ENCODE measurements around the gene SIX1. TPM values are rescaled to one million over a fixed set of nuclear protein-coding genes. Genes with fewer than 3 reads are reported as not detected.

The SIX1 gene
- total and polyA plus RNA-seq, 2 of the 13 experiments (the other 11 are each of a cell fraction or from before 2014, with no cell fraction given), result 1.7 to 6.5 TPM

DNA sequence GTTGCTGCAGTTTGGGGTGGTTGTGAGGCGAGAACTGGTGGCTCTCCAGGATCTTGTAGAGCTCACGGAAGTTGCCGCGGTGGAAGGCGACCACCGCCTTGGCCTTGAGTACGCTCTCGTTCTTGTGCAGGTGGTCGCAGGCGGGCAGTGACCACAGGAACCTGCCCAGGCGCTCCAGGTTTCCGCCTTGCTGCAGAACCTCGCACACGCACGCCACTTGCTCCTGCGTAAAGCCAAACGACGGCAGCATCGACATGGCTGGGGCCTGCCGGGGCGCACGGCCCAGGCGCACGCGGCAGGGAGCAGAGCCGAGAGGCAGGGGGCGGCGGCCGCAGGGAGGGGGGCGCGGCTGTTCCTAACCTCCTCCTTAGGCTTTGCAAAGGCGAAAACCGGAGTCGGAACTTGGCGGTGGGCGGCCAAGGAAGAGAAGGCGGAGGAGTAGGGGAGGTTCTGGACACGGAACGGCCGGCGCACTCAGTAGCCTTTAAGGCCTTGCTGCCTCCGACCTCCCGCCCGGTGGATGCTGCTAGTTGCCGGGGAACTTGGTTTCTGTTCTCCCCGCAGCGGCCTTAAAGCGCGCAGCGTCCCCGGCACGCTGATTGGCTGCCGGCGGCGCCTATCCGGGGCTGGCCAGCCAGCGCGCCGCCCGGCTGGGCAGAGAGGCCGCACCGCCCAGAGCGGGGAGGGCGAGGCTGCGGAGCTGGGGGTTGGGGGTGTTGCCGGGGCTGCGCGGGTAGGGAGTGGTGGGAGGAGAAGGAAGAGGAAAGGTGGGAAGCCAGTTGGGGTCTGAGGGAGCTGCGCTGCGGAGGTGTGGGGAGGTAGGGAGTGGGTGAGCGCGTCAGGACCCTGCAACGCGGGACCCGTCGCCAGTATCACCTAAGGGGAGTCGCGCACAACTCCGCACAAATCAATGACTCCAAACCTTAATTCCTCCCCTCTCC, at the start of gene SIX1 (continued):
- TF ChIP-seq, protein P1, sequence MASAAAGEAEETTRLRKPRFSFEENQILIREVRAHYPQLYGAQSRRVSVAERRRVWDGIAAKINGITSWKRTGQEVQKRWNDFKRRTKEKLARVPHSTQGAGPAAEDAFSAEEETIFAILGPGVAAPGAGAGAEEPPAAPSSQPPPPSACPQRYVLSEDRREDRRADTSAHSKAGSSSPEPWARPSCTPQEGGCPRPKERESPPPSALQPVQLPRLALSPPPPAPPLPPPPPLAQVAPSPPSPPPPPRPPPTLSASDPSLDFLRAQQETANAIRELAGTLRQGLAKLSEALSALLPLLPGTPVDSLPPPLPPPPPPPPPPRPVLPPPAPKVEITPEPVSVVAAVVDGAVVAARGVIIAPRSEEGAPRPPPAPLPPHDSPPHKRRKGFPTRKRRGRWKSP (CRISPR knock-in tag; IDR thresholded peaks at IDR 0.05), result peak; percentile 77; the same call in 1 of the 2 replicates
- peak; percentile 81; the same call in 1 of the 2 replicates for TF ChIP-seq SATB2 (CRISPR knock-in tag; IDR thresholded peaks at IDR 0.05)
- no peak for TF ChIP-seq PPARG (CRISPR knock-in tag; conservative IDR thresholded peaks at IDR 0.05)
- TF ChIP-seq, protein P2, sequence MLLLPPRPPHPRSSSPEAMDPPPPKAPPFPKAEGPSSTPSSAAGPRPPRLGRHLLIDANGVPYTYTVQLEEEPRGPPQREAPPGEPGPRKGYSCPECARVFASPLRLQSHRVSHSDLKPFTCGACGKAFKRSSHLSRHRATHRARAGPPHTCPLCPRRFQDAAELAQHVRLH (CRISPR knock-in tag; IDR thresholded peaks at IDR 0.05; ENCODE audit: borderline replicate concordance, low read depth), result peak; percentile 61; the same call in 1 of the 2 replicates
- TF ChIP-seq, protein P3, sequence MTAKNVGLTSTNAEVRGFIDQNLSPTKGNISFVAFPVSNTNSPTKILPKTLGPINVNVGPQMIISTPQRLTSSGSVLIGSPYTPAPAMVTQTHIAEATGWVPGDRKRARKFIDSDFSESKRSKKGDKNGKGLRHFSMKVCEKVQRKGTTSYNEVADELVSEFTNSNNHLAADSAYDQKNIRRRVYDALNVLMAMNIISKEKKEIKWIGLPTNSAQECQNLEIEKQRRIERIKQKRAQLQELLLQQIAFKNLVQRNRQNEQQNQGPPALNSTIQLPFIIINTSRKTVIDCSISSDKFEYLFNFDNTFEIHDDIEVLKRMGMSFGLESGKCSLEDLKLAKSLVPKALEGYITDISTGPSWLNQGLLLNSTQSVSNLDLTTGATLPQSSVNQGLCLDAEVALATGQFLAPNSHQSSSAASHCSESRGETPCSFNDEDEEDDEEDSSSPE (CRISPR knock-in tag; IDR thresholded peaks at IDR 0.05), result peak; percentile 73
- TF ChIP-seq TBX2 (CRISPR knock-in tag; IDR thresholded peaks at IDR 0.05; ENCODE audit: borderline replicate concordance), result peak; percentile 74
- TF ChIP-seq, protein P4, sequence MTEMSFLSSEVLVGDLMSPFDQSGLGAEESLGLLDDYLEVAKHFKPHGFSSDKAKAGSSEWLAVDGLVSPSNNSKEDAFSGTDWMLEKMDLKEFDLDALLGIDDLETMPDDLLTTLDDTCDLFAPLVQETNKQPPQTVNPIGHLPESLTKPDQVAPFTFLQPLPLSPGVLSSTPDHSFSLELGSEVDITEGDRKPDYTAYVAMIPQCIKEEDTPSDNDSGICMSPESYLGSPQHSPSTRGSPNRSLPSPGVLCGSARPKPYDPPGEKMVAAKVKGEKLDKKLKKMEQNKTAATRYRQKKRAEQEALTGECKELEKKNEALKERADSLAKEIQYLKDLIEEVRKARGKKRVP (CRISPR knock-in tag; IDR thresholded peaks at IDR 0.05), result peak in 1 of 2 experiments; percentile 53; a peak in 1 of 4 replicates
- TF ChIP-seq ZFY (CRISPR knock-in tag; IDR thresholded peaks at IDR 0.05), result peak; percentile 88
- TF ChIP-seq, protein P5, sequence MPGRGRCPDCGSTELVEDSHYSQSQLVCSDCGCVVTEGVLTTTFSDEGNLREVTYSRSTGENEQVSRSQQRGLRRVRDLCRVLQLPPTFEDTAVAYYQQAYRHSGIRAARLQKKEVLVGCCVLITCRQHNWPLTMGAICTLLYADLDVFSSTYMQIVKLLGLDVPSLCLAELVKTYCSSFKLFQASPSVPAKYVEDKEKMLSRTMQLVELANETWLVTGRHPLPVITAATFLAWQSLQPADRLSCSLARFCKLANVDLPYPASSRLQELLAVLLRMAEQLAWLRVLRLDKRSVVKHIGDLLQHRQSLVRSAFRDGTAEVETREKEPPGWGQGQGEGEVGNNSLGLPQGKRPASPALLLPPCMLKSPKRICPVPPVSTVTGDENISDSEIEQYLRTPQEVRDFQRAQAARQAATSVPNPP (CRISPR knock-in tag; IDR thresholded peaks at IDR 0.05), result peak; percentile 92
- peak; percentile 55 for TF ChIP-seq DR1 (CRISPR knock-in tag; IDR thresholded peaks at IDR 0.05)
- no peak for TF ChIP-seq GABPA (IDR thresholded peaks at IDR 0.05; ENCODE audit: low read depth, low read length)
- TF ChIP-seq GABPA (CRISPR knock-in tag; IDR thresholded peaks at IDR 0.05; ENCODE audit: low read depth), result no peak
- peak; percentile 57; the same call in 1 of the 2 replicates for TF ChIP-seq ZNF761 (CRISPR knock-in tag; conservative IDR thresholded peaks at IDR 0.05)
- TF ChIP-seq ZFP41 (CRISPR knock-in tag; IDR thresholded peaks at IDR 0.05; ENCODE audit: borderline replicate concordance), result peak; percentile 72; the same call in 1 of the 2 replicates
- TF ChIP-seq, protein P6, sequence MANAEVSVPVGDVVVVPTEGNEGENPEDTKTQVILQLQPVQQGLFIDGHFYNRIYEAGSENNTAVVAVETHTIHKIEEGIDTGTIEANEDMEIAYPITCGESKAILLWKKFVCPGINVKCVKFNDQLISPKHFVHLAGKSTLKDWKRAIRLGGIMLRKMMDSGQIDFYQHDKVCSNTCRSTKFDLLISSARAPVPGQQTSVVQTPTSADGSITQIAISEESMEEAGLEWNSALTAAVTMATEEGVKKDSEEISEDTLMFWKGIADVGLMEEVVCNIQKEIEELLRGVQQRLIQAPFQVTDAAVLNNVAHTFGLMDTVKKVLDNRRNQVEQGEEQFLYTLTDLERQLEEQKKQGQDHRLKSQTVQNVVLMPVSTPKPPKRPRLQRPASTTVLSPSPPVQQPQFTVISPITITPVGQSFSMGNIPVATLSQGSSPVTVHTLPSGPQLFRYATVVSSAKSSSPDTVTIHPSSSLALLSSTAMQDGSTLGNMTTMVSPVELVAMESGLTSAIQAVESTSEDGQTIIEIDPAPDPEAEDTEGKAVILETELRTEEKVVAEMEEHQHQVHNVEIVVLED (CRISPR knock-in tag; IDR thresholded peaks at IDR 0.05; ENCODE audit: borderline replicate concordance), result peak; percentile 65
- peak; percentile 47; the same call in 1 of the 2 replicates for TF ChIP-seq ZSCAN25 (CRISPR knock-in tag; IDR thresholded peaks at IDR 0.05)
- TF ChIP-seq PHF21A (CRISPR knock-in tag; IDR thresholded peaks at IDR 0.05), result peak; percentile 79; the same call in 1 of the 2 replicates
- TF ChIP-seq FOXA3 (CRISPR knock-in tag; IDR thresholded peaks at IDR 0.05), result peak; percentile 19; the same call in 1 of the 2 replicates
- TF ChIP-seq ZFAT (CRISPR knock-in tag; conservative IDR thresholded peaks at IDR 0.05), result 0 out of 2 replicates have a peak, but pooled peaks have one; percentile 36
- TF ChIP-seq ZNF251 (CRISPR knock-in tag; IDR thresholded peaks at IDR 0.05), result 0 out of 2 replicates have a peak, but pooled peaks have one; percentile 32
- TF ChIP-seq ZNF777 (CRISPR knock-in tag; IDR thresholded peaks at IDR 0.05), result peak; percentile 76
- peak; percentile 41; the same call in 1 of the 2 replicates for TF ChIP-seq ZFP90 (CRISPR knock-in tag; IDR thresholded peaks at IDR 0.05; ENCODE audit: borderline replicate concordance)
